H1 (cell line): ENCODE data around the gene TTC27. TPM values are rescaled to one million over a fixed set of nuclear protein-coding genes. Genes with fewer than 3 reads are reported as not detected.

Source experiments
- CTCF ChIA-PET: fragments of 300-600 bp; sonication (Branson Sonifier 250); formaldehyde crosslinking; loops from one replicate; lab custom pipeline; 2021; ENCODE audit not compliant: partially characterized antibody; lab: Charles Lee
- POLR2A ChIA-PET: fragments of 300-600 bp; sonication (Branson Sonifier 250); formaldehyde crosslinking; loops from one replicate; lab custom pipeline; 2021; ENCODE audit warnings: inconsistent platforms; ENCODE audit not compliant: partially characterized antibody; lab: Charles Lee
- DNase-seq, 2 experiments: peaks; one replicate each; pipeline versions ENCODE4 v3.0.0 to v3.0.0-alpha.2; 2010 to 2022; ENCODE audit warnings: low spot score in 2 of 2, low read depth in 1 of 2, mixed read lengths in 1 of 2
- FAIRE-seq: peaks from 2 replicates; lab custom pipeline; 2011; peaks lifted over from hg19 to GRCh38; lab: Jason Lieb, UNC
- H2AFZ ChIP-seq: 2 replicates; pipeline ENCODE4 v1.8.1; 2012; ENCODE audit warnings: low read length, inconsistent platforms
- H2AK5ac ChIP-seq: 2 replicates; pipeline ENCODE4 v1.6.1; 2013; ENCODE audit warnings: low read depth, low read length
- H2BK120ac ChIP-seq: replicated peaks from 2 replicates; pipeline ENCODE3; 2013; ENCODE audit warnings: low read depth, low read length, inconsistent platforms
- H2BK12ac ChIP-seq: 2 replicates; pipeline ENCODE4 v1.6.1; 2013; ENCODE audit warnings: low read depth, low read length
- H2BK15ac ChIP-seq: 2 replicates; pipeline ENCODE4 v1.6.1; 2013; ENCODE audit warnings: low read length
- H2BK20ac ChIP-seq: 2 replicates; pipeline ENCODE4 v1.6.1; 2013; ENCODE audit warnings: low read length
- H2BK5ac ChIP-seq: 2 replicates; pipeline ENCODE4 v1.6.1; 2013; ENCODE audit warnings: low read depth, low read length
- H3K14ac ChIP-seq: 2 replicates; pipeline ENCODE4 v1.6.1; 2013; ENCODE audit warnings: inconsistent platforms; ENCODE audit not compliant: insufficient read length
- H3K18ac ChIP-seq: 2 replicates; pipeline ENCODE4 v1.6.1; 2013; ENCODE audit warnings: low read length; ENCODE audit errors: extremely low read depth
- H3K23ac ChIP-seq: 2 replicates; pipeline ENCODE4 v1.6.1; 2013; ENCODE audit warnings: inconsistent platforms; ENCODE audit not compliant: insufficient read length
- H3K23me2 ChIP-seq: 2 replicates; pipeline ENCODE4 v1.6.1; 2013; ENCODE audit warnings: low read depth, low read length
- H3K27ac ChIP-seq: 2 replicates; pipeline ENCODE4 v1.6.1; 2011; ENCODE audit warnings: low read depth, low read length, inconsistent platforms
- H3K27me3 ChIP-seq, 4 experiments: replicated peaks in 1 of 4; 1 replicate in 1 of 4; 2 replicates in 3 of 4; pipeline versions ENCODE4 v1.6.1 to v1.8.1; 2011 to 2013; ENCODE audit warnings: low read length in 3 of 4, mild to moderate bottlenecking in 3 of 4, inconsistent platforms in 2 of 4, mixed read lengths in 2 of 4, moderate library complexity in 1 of 4; ENCODE audit not compliant: control insufficient read depth in 3 of 4, insufficient read depth in 3 of 4; ENCODE audit errors: extremely low read depth in 1 of 4
- H3K36me3 ChIP-seq, 4 experiments: 2 replicates each; pipeline versions ENCODE4 v1.6.1 to v1.8.1; 2011 to 2013; ENCODE audit warnings: mild to moderate bottlenecking in 4 of 4, low read length in 3 of 4, moderate library complexity in 2 of 4, control low read depth in 1 of 4, inconsistent platforms in 1 of 4; ENCODE audit not compliant: insufficient read depth in 4 of 4, control insufficient read depth in 2 of 4
- H3K4ac ChIP-seq: replicated peaks from 2 replicates; pipeline ENCODE3; 2013; ENCODE audit warnings: low read length, low read depth, mixed read lengths, inconsistent platforms; ENCODE audit not compliant: insufficient read length
- H3K4me1 ChIP-seq, 4 experiments: replicated peaks in 1 of 4; 1 replicate in 1 of 4; 2 replicates in 3 of 4; pipeline versions ENCODE4 v1.6.1 to v1.8.1; 2011 to 2013; ENCODE audit warnings: low read length in 3 of 4, inconsistent platforms in 2 of 4, mixed read lengths in 1 of 4; ENCODE audit not compliant: insufficient read depth in 4 of 4, control insufficient read depth in 3 of 4
- H3K4me2 ChIP-seq, 2 experiments: 2 replicates each; pipeline versions ENCODE4 v1.6.1 to v1.8.1; 2011 to 2013; ENCODE audit warnings: low read depth in 2 of 2, low read length in 2 of 2, control low read depth in 1 of 2, inconsistent platforms in 1 of 2, mild to moderate bottlenecking in 1 of 2; ENCODE audit not compliant: insufficient read depth in 1 of 2
- H3K4me3 ChIP-seq, 4 experiments: fragments of 200-600, 300-600 bp in 1 of 4; sonication (generic), shearing (Covaris generic), sonication (Bioruptor Twin) in 1 of 4; 2 replicates each; pipeline versions ENCODE4 v1.5.1 to v1.8.1; 2011 to 2016; ENCODE audit warnings: low read length in 4 of 4, low read depth in 3 of 4, control low read depth in 2 of 4, inconsistent platforms in 2 of 4, mild to moderate bottlenecking in 2 of 4, mixed read lengths in 1 of 4, moderate library complexity in 1 of 4; ENCODE audit not compliant: insufficient read depth in 2 of 4; ENCODE audit errors: extremely low read depth in 1 of 4
- H3K56ac ChIP-seq: replicated peaks from 2 replicates; pipeline ENCODE3; 2013; ENCODE audit warnings: low read depth, mild to moderate bottlenecking, mixed read lengths, low read length, inconsistent platforms; ENCODE audit not compliant: insufficient read length
- H3K79me1 ChIP-seq: 2 replicates; pipeline ENCODE4 v1.6.1; 2013; ENCODE audit warnings: low read depth, low read length, control low read depth
- H3K79me2 ChIP-seq, 2 experiments: 2 replicates each; pipeline versions ENCODE4 v1.6.1 to v1.8.1; 2012 to 2013; ENCODE audit warnings: low read length in 2 of 2, mild to moderate bottlenecking in 2 of 2, inconsistent platforms in 1 of 2; ENCODE audit not compliant: insufficient read depth in 2 of 2, control insufficient read depth in 1 of 2
- H3K9ac ChIP-seq, 4 experiments: replicated peaks in 1 of 4; 1 replicate in 1 of 4; 2 replicates in 3 of 4; pipeline versions ENCODE4 v1.6.1 to v1.8.1; 2011 to 2013; ENCODE audit warnings: low read depth in 3 of 4, low read length in 3 of 4, control low read depth in 2 of 4, mild to moderate bottlenecking in 2 of 4, moderate library complexity in 2 of 4, inconsistent platforms in 1 of 4; ENCODE audit errors: extremely low read depth in 1 of 4
- H3K9me3 ChIP-seq, 2 experiments: 2 replicates each; pipeline versions ENCODE4 v1.6.1 to v1.8.1; 2012 to 2013; ENCODE audit warnings: mild to moderate bottlenecking in 2 of 2, moderate library complexity in 2 of 2, control low read depth in 1 of 2, inconsistent platforms in 1 of 2, low read depth in 1 of 2, low read length in 1 of 2, mixed read lengths in 1 of 2; ENCODE audit not compliant: insufficient read depth in 2 of 2
- H4K20me1 ChIP-seq, 2 experiments: replicated peaks in 1 of 2; 2 replicates each; pipeline versions ENCODE3 to v1.8.1; 2011 to 2013; ENCODE audit warnings: inconsistent platforms in 2 of 2, low read length in 2 of 2, mild to moderate bottlenecking in 1 of 2; ENCODE audit not compliant: insufficient read depth in 2 of 2, control insufficient read depth in 1 of 2
- H4K5ac ChIP-seq: 2 replicates; pipeline ENCODE4 v1.6.1; 2013; ENCODE audit warnings: low read length, low read depth, mixed read lengths, inconsistent platforms; ENCODE audit not compliant: insufficient read length
- H4K8ac ChIP-seq: 2 replicates; pipeline ENCODE4 v1.8.0; 2013; ENCODE audit warnings: mild to moderate bottlenecking, moderate library complexity, low read length, inconsistent platforms; ENCODE audit not compliant: insufficient read depth; ENCODE audit errors: extremely low read depth
- H4K91ac ChIP-seq: replicated peaks from 2 replicates; pipeline ENCODE3; 2013; ENCODE audit warnings: low read length, mixed read lengths, inconsistent platforms; ENCODE audit not compliant: insufficient read length
- CTCF ChIP-seq, 3 experiments: IDR thresholded peaks; 1 replicate in 2 of 3; 2 replicates in 1 of 3; pipeline versions ENCODE4 v1.5.1 to v1.6.1; 2011; ENCODE audit warnings: low read length in 3 of 3, mild to moderate bottlenecking in 3 of 3, inconsistent platforms in 2 of 3, low read depth in 1 of 3, moderate library complexity in 1 of 3; ENCODE audit not compliant: insufficient read depth in 1 of 3; ENCODE audit errors: control extremely low read depth in 1 of 3
- EGR1 ChIP-seq: IDR thresholded peaks from 2 replicates; pipeline ENCODE4 v1.6.1; 2011; ENCODE audit warnings: low read depth, low read length, borderline replicate concordance
- EP300 ChIP-seq, 2 experiments: IDR thresholded peaks; 1 replicate in 1 of 2; 2 replicates in 1 of 2; pipeline ENCODE4 v1.6.1; 2011 to 2012; ENCODE audit warnings: low read depth in 2 of 2, low read length in 2 of 2, mild to moderate bottlenecking in 2 of 2, borderline replicate concordance in 1 of 2, inconsistent platforms in 1 of 2, moderate library complexity in 1 of 2
- FOSL1 ChIP-seq: IDR thresholded peaks from 2 replicates; pipeline ENCODE4 v1.6.1; 2011; ENCODE audit warnings: mild to moderate bottlenecking, low read depth, low read length, moderate library complexity; ENCODE audit not compliant: insufficient read depth
- JUND ChIP-seq: IDR thresholded peaks from 2 replicates; pipeline ENCODE4 v1.6.1; 2011; ENCODE audit warnings: mild to moderate bottlenecking, improper control_type of control experiment, low read length
- RNF2 ChIP-seq: fragments of 200-900, 300-1000 bp; sonication (generic); IDR thresholded peaks from 2 replicates; pipeline ENCODE4 v1.7.1; 2016; ENCODE audit warnings: borderline replicate concordance, low read depth, mild to moderate bottlenecking, antibody characterized with exemption, low read length; ENCODE audit not compliant: poor library complexity, severe bottlenecking; ENCODE audit errors: missing control alignments
- SP1 ChIP-seq: IDR thresholded peaks from 2 replicates; pipeline ENCODE4 v1.6.1; 2011; ENCODE audit warnings: low read depth, low read length
- YY1 ChIP-seq: IDR thresholded peaks from 2 replicates; pipeline ENCODE4 v1.6.1; 2011; ENCODE audit warnings: low read depth, mild to moderate bottlenecking, low read length
- WGBS, 2 experiments: shearing (Covaris generic) in 1 of 2; methylation state at CpG; one replicate each; pipeline versions ENCODE4 v1.1.6 to v1.1.7; 2013 to 2015; ENCODE audit warnings: low lambda C conversion rate in 2 of 2, mixed read lengths in 2 of 2, inconsistent platforms in 1 of 2, low coverage in 1 of 2, missing lambda C conversion rate in 1 of 2; ENCODE audit not compliant: insufficient replicate concordance in 2 of 2, insufficient coverage in 1 of 2, insufficient read length in 1 of 2; ENCODE audit errors: extremely low coverage in 1 of 2, missing lambda C conversion rate in 1 of 2; 5-methylcytosine and 5-hydroxymethylcytosine counted together
- polyA plus RNA-seq, 7 experiments: library from polyadenylated mRNA; depleted of rRNA in 3 of 7; stranded (reverse) in 5 of 7; unstranded in 2 of 7; fragments of >200 nt in 5 of 7; fragments of 200-250 nt in 2 of 7; gene quantifications; 1 replicate in 5 of 7; 2 replicates in 1 of 7; 4 replicates in 1 of 7; pipeline versions ENCODE4 v1.2.1 to v1.2.3, GENCODE V29; 2011 to 2013; ENCODE audit warnings: missing spikeins in 2 of 7, mixed read lengths in 2 of 7
- total RNA-seq: library from RNA; stranded (reverse); fragmentation: NEBNext Ultra II Directional; extraction: Animal tissue kit (Norgen Biotek cat#: 25700); gene quantifications from 2 replicates; pipeline ENCODE4 v1.2.1, GENCODE V29; 2021
- TF ChIP-seq, protein P1 (sequence below): IDR thresholded peaks from 2 replicates; pipeline ENCODE4 v1.6.1; 2012; ENCODE audit warnings: low read length, inconsistent platforms

TTC27 gene
- total and polyA plus RNA-seq, 2 of the 8 experiments (the other 6 are each of a cell fraction or from before 2014, with no cell fraction given), result 13.8 to 29.1 TPM

DNA sequence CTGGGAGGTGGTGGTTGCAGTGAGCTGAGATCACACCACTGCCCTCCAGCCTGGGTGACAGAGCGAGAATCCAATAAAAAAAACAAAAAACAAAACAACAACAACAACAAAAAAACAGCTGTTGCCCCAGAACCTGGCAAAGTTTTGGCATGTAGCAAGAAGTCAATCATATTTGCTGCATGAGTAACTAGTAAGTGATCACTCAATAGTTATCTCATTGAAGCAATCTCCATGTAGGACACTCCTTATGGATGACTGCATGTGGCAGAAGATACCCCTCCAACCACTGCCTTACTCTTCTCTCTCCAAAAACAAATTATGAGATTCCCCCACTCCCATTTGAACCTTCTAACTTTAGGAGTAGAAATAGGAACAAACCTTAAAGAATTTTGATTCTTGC, 113.7 kb downstream of the TTC27 start:
- H3K36me3 ChIP-seq, result no peaks in the 10 kb centered on the region
- H2BK12ac ChIP-seq, result no peak overlapping the region
- H3K23ac ChIP-seq, result no peak overlapping the region
- POLR2A ChIA-PET, result interaction anchor here (0.6 kb wide), 1 partner anchor 894 kb away, joined by 3 read pairs; no protein-coding TSS in a partner anchor
- H2BK5ac ChIP-seq, result no peak overlapping the region
- H3K56ac ChIP-seq, result no peak overlapping the region
- no peak overlapping the region for H2BK120ac ChIP-seq
- H2AFZ ChIP-seq, result no peak overlapping the region
- no peaks in the 10 kb centered on the region for H4K20me1 ChIP-seq
- no peak overlapping the region for H3K4ac ChIP-seq
- H3K9me3 ChIP-seq, result no peaks in the 10 kb centered on the region
- FAIRE-seq, result no peak
- no peak overlapping the region for H3K4me2 ChIP-seq
- CTCF ChIA-PET, result interaction anchor here (0.6 to 1.5 kb wide), 2 partner anchors 22 to 1025 kb away, joined by 3 to 4 read pairs; no protein-coding TSS in a partner anchor
- H2BK15ac ChIP-seq, result no peak overlapping the region
- no peak overlapping the region for H3K14ac ChIP-seq
- H3K4me1 ChIP-seq, result no peaks in the 10 kb centered on the region
- no peak overlapping the region for H3K18ac ChIP-seq
- H3K4me3 ChIP-seq, result no peak overlapping the region
- H4K5ac ChIP-seq, result no peak overlapping the region
- no peaks in the 10 kb centered on the region for H3K79me2 ChIP-seq
- H3K27me3 ChIP-seq, result no peaks in the 10 kb centered on the region
- H3K23me2 ChIP-seq, result no peaks in the 10 kb centered on the region
- H2AK5ac ChIP-seq, result no peak overlapping the region
- no peak for DNase-seq
- no peaks in the 10 kb centered on the region for H3K79me1 ChIP-seq
- no peak overlapping the region for H3K9ac ChIP-seq
- WGBS, 2 experiments, result 93% methylated on average over 1 of the region's 1 CpG; no CpG with 5 or more reads in 1 of the 2 experiments
- H3K27ac ChIP-seq, result no peak overlapping the region
- H2BK20ac ChIP-seq, result no peak overlapping the region
- H4K91ac ChIP-seq, result no peak overlapping the region
- no peak overlapping the region for H4K8ac ChIP-seq
- TF ChIP-seq CTCF (IDR thresholded peaks at IDR 0.05; ENCODE audit: control extremely low read depth in 1 of 3, insufficient read depth in 1 of 3, low read depth in 1 of 3, low read length in 3 of 3) (no peak), YY1 (no peak), SP1 (no peak), RNF2 (no peak), FOSL1 (no peak), JUND (no peak), EGR1 (no peak), EP300 (IDR thresholded peaks at IDR 0.05; ENCODE audit: borderline replicate concordance in 1 of 2, low read depth in 2 of 2, low read length in 2 of 2) (no peak)
- TF ChIP-seq, protein P1, sequence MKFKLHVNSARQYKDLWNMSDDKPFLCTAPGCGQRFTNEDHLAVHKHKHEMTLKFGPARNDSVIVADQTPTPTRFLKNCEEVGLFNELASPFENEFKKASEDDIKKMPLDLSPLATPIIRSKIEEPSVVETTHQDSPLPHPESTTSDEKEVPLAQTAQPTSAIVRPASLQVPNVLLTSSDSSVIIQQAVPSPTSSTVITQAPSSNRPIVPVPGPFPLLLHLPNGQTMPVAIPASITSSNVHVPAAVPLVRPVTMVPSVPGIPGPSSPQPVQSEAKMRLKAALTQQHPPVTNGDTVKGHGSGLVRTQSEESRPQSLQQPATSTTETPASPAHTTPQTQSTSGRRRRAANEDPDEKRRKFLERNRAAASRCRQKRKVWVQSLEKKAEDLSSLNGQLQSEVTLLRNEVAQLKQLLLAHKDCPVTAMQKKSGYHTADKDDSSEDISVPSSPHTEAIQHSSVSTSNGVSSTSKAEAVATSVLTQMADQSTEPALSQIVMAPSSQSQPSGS, result no peak
